Measurements from ENCODE around the gene KIFC3.
"Not testable (repeated sequence)": the region's sequence is repeated elsewhere in the genome, so short reads cannot be mapped to it uniquely, and the experiment has no call there.

The KIFC3 gene

DNA sequence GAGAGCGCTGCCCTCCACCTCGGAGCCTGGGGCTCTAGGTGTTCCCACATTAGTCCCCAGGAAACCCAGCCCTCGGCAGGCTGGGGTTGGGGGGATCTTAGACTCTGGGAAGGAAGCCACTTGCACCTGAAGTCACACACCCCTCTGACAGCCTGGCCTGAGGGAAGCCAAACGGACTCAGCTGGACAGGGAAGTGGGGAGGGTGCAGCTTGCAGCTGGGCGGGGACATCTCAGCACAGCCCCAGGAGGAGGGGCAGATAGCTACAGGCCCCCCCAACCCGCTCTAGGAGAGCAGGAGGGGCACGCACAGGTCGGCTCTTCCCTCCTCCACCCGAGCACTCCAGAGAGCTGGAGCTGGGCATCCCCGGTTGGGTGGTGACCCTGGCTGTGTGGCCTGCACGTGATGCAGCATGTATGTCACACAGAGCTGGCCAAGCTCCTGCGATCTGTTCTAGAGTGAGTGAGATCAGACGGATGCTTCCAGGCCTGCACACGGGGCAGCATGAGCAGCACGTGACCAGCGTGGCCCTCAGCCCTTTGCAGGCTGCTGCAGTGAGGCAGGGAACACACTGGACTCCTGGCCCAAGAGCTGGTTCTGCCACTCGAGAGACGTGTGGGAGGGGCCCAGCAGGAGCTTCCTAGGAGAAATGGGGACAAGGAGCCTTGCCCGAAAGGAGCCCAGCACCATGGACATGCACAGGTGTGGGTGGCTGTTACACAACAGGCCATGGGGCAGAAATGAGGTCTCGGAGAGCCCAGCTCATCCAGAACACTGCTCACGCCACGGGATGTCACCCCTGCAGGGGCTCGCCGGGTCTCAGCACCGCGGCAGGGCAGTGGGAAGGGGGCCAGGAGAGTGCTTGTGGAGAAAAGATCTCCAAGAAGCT lies 15.4 kb downstream of the KIFC3 start:
- no peak for DNase-seq (ENCODE audit: low read depth, low spot score)

DNA sequence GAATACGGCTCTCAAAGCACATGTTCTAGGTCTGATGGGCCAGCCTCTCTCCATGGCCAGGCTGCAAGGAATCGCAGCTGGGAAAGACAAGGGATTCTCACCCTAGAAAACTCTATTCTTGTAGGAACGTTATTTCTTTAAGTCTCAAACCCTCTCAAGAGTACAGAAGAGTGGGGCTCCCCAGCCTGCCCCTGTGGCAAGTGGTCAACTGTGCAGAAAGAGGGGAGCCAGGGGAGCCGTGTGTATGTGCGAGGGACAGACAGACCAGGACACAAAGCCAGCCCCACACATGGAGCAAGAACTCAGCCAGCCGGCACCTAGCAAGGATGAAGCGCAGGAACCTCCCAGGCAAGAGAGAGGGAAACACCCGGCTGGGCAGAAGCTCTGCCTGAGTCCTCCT lies 16.4 kb downstream of the KIFC3 start:
- DNase-seq (ENCODE audit: low read depth, low spot score) = no peak

- no peak for DNase-seq (ENCODE audit: low read depth, low spot score)
Observed at GRCh38 chr16:57785385-57785784, 16.9 kb downstream of the KIFC3 start.

GRCh38 chr16:57784334-57784733 lies 18.0 kb downstream of the KIFC3 start:
- no peak for DNase-seq (ENCODE audit: low read depth, low spot score)

DNA sequence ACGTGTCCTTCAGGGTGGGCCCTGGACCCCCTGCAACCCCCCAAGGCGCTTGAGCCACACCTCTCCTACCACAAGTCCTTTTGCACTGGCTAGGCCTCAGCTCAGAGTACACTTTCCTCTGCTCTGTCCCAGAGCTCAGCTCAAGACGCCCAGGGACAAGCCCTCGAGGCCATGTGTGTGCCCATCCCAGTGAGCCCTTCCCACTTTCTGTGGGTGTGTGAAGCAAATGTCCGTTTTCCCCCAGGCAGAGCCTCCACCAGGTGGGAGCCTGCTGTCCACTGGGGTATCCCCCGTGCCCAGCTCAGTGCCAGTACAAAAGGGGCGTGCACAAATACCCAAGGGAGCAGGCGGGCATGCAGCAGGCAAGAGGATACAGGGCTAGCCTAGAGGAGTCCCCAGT lies 18.4 kb downstream of the KIFC3 start:
- DNase-seq (ENCODE audit: low read depth, low spot score) = no peak

DNA sequence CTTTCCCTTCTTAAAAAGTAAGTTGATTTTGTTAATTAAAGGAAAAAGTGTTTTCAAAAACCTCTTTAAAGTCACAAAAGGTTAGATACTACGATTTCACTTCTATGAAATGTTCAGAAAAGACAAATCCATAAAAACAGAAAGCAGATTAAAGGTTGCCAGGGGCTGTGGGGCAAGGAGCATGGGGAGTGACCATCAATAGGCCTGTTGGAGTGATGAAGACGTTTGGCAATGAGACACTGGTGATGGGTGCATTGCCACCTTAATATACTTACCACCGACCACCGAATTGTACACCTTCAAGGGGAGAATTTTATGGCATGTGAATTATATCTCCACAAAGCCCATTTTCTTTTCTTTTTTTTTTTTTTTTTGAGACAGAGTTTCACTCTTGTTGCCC lies 19.2 kb downstream of the KIFC3 start:
- no peak for DNase-seq (ENCODE audit: low read depth, low spot score)

DNA sequence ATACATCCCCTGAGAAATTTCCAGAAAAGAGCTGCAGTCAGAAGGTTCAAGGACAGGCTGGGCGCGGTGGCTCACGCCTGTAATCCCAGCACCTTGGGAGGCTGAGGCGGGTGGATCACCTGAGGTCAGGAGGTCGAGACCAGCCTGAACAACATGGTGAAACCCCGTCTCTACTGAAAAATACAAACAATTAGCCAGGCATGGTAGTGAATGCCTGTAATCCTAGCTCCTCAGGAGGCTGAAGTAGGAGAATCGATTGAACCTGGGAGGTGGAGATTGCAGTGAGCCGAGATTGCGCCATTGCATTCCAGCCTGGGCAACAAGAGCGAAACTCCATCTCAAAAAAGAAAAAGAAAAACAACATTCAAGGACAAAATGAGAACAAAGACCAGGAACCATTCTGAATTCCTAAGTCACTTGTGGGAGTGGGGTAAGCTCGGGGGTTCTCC lies 19.7 kb downstream of the KIFC3 start:
- not testable (repeated sequence) for DNase-seq (ENCODE audit: low read depth, low spot score)

DNA sequence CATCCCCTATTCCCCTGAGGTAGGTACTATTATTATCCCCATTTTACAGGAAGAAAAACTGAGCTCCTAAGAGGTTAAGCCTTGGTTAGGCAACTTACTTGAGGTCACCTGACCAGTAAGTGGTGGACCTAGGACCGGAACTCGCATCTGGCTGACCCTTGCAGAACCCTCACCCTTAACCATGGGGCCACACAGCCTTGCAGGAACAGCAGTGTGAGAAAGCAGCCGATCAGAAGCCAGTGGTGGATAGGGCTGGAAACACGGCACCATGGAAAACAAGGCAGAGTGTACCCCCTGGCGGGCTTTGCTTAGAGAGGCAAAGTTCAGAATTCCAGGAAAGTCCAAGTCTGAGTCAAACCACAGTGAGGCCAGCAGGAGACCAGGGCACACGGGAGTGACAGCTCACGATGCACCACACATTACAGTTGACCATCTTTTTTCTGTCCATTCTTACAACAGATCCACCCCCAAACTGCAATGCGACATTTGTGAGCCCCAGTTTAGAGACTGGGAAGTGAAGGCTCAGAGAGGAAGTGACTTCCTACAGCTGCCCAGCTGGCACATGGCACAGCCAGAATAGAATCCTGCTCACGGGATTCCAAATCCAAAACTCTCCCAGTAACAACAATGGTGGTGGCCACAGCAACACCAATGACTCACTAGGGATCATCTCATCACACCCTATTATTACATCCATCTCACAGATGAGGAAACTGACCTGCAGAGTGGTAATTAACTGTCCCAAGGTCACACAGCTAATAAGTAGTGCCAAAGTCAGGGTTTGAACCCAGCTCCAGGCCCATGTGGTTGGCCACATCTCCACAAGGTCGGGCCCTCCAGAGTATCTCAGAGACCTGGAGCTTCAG lies 20.3 kb downstream of the KIFC3 start:
- no peak for DNase-seq (ENCODE audit: low read depth, low spot score)

- DNase-seq (ENCODE audit: low read depth, low spot score) = no peak
Observed at GRCh38 chr16:57781349-57781740, 20.9 kb downstream of the KIFC3 start.

- not testable (repeated sequence) for DNase-seq (ENCODE audit: low read depth, low spot score)
Observed at GRCh38 chr16:57779836-57780235, 22.5 kb downstream of the KIFC3 start.

GRCh38 chr16:57778658-57779057 lies 23.6 kb downstream of the KIFC3 start:
- DNase-seq (ENCODE audit: low read depth, low spot score) = no peak

DNA sequence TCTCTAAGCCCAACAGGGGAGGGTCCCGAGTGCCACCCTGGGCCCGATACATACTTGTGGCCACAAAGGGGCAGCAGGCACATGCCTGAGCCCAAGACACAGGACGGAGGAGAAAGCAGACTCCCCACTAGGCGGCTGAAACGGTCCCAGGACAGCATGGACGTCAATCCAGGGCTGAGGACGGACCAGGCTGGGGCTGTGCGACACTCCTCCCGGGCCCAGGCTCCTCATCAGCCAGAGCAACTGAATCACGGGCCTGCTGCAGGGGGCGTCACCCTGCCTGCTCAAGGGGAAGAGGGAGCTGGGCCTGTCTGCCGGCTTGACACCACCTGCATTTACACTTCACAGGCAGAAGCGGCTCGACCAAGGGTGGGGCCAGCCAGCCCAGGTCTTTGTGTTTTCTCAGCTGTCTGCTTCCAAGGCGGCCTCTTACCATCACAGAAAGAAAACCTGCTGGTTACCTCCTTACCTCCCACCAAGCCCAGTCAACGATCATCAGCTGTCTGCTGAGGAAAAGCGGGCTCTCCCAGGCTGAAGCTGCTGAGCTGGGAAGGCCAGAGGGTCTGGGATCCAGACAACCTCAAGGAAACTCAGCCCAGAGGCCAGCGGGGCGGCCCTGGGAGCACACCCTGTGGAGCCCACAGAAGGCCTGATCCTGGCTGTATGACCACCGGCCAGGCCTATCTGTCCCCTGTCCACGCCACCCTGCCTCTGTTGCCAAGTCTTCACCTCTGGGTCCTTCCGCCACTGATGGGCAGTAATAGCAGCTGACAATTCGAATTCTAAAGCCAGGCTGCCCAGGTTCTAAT lies 26.4 kb downstream of the KIFC3 start:
- DNase-seq (ENCODE audit: low read depth, low spot score) = no peak

DNA sequence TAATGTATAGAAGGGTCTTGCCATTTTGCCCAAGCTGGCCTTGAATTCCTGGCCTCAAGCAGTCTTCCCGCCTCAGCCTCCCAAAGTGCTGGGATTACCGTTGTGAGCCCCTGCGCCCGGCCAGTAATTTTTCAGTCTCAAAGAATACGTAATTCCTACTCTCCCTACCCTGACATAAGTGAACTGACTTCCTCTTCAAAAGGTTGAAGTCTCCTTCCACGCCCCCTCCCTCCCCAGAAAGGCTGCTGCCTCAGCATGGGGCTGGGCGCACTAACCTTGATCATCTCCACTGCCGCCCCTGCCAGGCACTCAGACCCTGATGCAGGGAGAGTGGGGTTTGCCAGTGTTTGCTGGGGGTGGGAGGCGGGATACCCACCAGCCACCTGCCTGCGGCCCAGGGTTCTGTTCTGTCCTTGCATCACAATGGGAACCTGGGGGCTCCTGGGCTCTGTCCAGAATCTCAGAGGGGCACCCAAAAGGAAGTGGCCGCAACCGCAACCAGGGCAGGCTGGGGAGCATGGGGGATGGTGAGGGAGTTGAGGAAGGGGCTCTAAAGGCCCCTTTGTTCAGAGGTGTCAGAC lies 27.5 kb downstream of the KIFC3 start:
- no peak for DNase-seq (ENCODE audit: low read depth, low spot score)

GRCh38 chr16:57773655-57774295 lies 28.5 kb downstream of the KIFC3 start:
- no peak for DNase-seq (ENCODE audit: low read depth, low spot score)

DNA sequence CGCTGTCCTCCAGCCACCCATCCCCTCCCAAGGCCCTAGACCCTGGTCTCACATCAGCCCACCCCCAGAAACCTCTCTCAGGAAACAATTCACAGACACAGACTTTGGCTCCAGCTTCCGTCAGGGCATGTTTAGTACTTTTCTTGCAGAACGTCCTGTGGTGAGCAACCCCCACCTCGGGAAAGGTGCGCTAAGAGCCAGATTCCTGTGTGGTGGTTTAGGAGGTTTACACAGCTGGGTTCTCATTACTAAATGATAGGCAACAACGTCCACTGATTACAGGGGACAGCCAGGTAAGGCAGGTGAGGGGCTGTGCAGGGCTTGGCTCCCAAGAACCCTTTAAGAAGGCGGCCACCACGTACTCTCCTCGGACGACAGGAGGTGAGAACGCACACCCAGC lies 29.3 kb downstream of the KIFC3 start:
- no peak for DNase-seq (ENCODE audit: low read depth, low spot score)

- DNase-seq (ENCODE audit: low read depth, low spot score) = no peak
Observed at GRCh38 chr16:57771141-57771785, 31.0 kb downstream of the KIFC3 start.

GRCh38 chr16:57770361-57770760 lies 31.9 kb downstream of the KIFC3 start:
- DNase-seq (ENCODE audit: low read depth, low spot score) = no peak

GRCh38 chr16:57769541-57770145 lies 32.6 kb downstream of the KIFC3 start:
- DNase-seq (ENCODE audit: low read depth, low spot score) = no peak

- DNase-seq (ENCODE audit: low read depth, low spot score) = no peak
Observed at GRCh38 chr16:57766714-57767348, 35.5 kb downstream of the KIFC3 start.
